22Rv1 (cell line): ENCODE measurements around the gene VDR.

Source experiments
- CTCF ChIP-seq: fragments of 450-650 bp; IDR thresholded peaks from 2 replicates; pipeline ENCODE4 v1.5.1; 2017; ENCODE audit warnings: mild to moderate bottlenecking
- ZFX ChIP-seq: fragments of 450-650 bp; IDR thresholded peaks from 2 replicates; pipeline ENCODE4 v1.6.1; 2017; ENCODE audit warnings: antibody characterized with exemption, borderline replicate concordance

- TF ChIP-seq CTCF, result no peak
- TF ChIP-seq ZFX, result no peak
Measured at GRCh38 chr12:47804171-47804570, 100.6 kb downstream of the VDR start.
